AG08395 (cell line): ENCODE data around the gene ALKBH3.

Experiments
- DNase-seq: peaks from one replicate; pipeline ENCODE4 v3.0.0; 2012; ENCODE audit warnings: mixed read lengths, low spot score

Gene ALKBH3

GRCh38 chr11:43962383-43963278 is 82.0 kb downstream of the ALKBH3 start:
- DNase-seq = no peak

DNA sequence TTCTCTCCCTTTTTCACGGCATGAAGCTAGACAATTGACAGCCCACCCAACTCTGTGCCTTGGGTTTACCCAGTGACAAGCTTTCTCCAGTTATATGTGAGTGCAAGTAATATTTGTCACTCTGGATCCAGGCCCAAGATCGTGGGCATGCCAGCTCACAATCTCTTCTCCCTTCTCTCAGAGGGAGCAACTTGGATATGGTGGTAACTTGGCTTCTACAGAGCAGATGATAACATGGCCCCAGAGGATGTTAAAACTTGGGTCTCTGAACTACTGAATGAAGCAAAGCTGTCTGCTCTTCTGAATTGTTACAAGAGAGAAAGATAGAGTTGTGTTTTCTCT is 82.6 kb downstream of the ALKBH3 start:
- no peak for DNase-seq

DNA sequence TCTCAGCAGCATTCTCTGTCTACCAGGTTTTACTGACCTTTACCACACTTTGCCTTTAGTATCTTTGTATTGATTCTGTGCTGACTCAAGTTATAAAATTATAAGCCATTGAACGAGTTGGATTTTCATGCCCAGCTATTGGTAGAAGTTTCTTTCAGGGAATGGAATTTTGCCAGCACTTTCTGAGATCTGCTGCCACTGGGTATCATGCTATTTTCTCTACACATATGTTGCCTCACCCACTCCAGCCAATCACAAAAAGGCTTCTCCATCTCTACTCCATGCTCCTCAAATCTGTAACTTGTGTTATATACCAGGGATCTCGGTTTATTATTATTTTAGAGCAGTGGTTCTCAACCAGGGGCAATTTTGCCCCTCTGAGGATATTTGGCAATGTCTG is 87.0 kb downstream of the ALKBH3 start:
- no peak for DNase-seq

DNA sequence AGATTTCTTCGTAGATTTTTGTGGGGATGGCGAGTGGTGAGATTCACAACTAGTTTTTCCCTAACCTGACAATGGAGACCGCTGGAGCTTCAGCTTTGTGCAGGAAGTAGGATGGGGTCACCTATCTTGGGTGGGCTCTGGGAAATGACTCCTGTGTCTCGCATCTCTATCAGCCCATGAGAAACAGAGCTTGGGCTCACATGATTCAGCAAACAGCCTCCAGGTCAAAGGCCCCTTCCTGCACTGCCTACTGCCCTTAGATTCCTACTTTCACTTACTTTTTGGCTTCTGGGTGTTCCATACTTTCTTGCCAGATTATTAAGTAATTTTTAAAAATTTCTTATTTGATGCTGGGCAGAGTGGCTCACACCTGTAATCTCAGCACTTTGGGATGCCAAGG is 88.1 kb downstream of the ALKBH3 start:
- DNase-seq = no peak

GRCh38 chr11:43969543-43969942 is 88.9 kb downstream of the ALKBH3 start:
- DNase-seq = no peak
